Mesendoderm (in vitro differentiated cells): ENCODE data around the gene CPXCR1. TPM values are rescaled to one million over a fixed set of nuclear protein-coding genes. Genes with fewer than 3 reads are reported as not detected.
"Not testable (repeated sequence)": the region's sequence is repeated elsewhere in the genome, so short reads cannot be mapped to it uniquely, and the experiment has no call there.

Experiments
- DNase-seq: peaks from one replicate; pipeline ENCODE4 v3.0.0; 2013
- H2AK5ac ChIP-seq: 2 replicates; pipeline ENCODE4 v1.6.1; 2013; ENCODE audit warnings: low read length, inconsistent platforms
- H2BK120ac ChIP-seq: 2 replicates; pipeline ENCODE4 v1.6.1; 2013; ENCODE audit warnings: low read depth, mild to moderate bottlenecking, low read length, moderate library complexity, mixed read lengths
- H2BK15ac ChIP-seq: replicated peaks from 2 replicates; pipeline ENCODE4 v1.6.1; 2013; ENCODE audit warnings: low read depth, mild to moderate bottlenecking, moderate library complexity
- H2BK5ac ChIP-seq: 2 replicates; pipeline ENCODE4 v1.6.1; 2013; ENCODE audit warnings: low read length, inconsistent platforms
- H3K18ac ChIP-seq: 2 replicates; pipeline ENCODE4 v1.6.1; 2013; ENCODE audit warnings: mild to moderate bottlenecking, low read length, mixed read lengths
- H3K23ac ChIP-seq: one replicate; pipeline ENCODE4 v1.6.1; 2013; ENCODE audit warnings: low read length
- H3K27ac ChIP-seq: 2 replicates; pipeline ENCODE4 v1.5.1; 2013; ENCODE audit warnings: low read depth, mild to moderate bottlenecking, inconsistent platforms, low read length, moderate library complexity
- H3K27me3 ChIP-seq: 2 replicates; pipeline ENCODE4 v1.6.1; 2013; ENCODE audit warnings: low read length, control low read depth, mild to moderate bottlenecking, inconsistent platforms; ENCODE audit not compliant: insufficient read depth, poor library complexity
- H3K36me3 ChIP-seq: 2 replicates; pipeline ENCODE4 v1.6.1; 2013; ENCODE audit warnings: low read length, inconsistent platforms; ENCODE audit not compliant: control insufficient read depth, insufficient read depth
- H3K4ac ChIP-seq: one replicate; pipeline ENCODE4 v1.6.1; 2013; ENCODE audit warnings: low read depth, mild to moderate bottlenecking, low read length, moderate library complexity
- H3K4me1 ChIP-seq: 2 replicates; pipeline ENCODE4 v1.6.1; 2013; ENCODE audit warnings: low read depth, low read length, inconsistent platforms; ENCODE audit not compliant: control insufficient read depth
- H3K4me2 ChIP-seq: 2 replicates; pipeline ENCODE4 v1.6.1; 2013; ENCODE audit warnings: low read length
- H3K4me3 ChIP-seq: 2 replicates; pipeline ENCODE4 v1.5.1; 2013; ENCODE audit warnings: mild to moderate bottlenecking, low read length
- H3K56ac ChIP-seq: one replicate; pipeline ENCODE4 v1.6.1; 2013; ENCODE audit warnings: low read length
- H3K79me1 ChIP-seq: 2 replicates; pipeline ENCODE4 v1.6.1; 2013; ENCODE audit warnings: low read length, inconsistent platforms
- H3K79me2 ChIP-seq: 2 replicates; pipeline ENCODE4 v1.6.1; 2013; ENCODE audit warnings: mild to moderate bottlenecking, low read length; ENCODE audit not compliant: control insufficient read depth, insufficient read depth
- H3K9ac ChIP-seq: 2 replicates; pipeline ENCODE4 v1.6.1; 2013; ENCODE audit warnings: low read length, inconsistent platforms
- H4K5ac ChIP-seq: one replicate; pipeline ENCODE4 v1.6.1; 2013; ENCODE audit warnings: low read length
- H4K8ac ChIP-seq: one replicate; pipeline ENCODE4 v1.6.1; 2013; ENCODE audit warnings: low read depth, mild to moderate bottlenecking, control low read depth, low read length, moderate library complexity
- WGBS: extraction: QIAGEN DNeasy Blood & Tissue Kit; methylation state at CpG from one replicate; pipeline ENCODE4 v1.1.7; 2013; ENCODE audit warnings: low lambda C conversion rate, missing lambda C conversion rate; ENCODE audit not compliant: insufficient coverage; ENCODE audit errors: extremely low coverage; 5-methylcytosine and 5-hydroxymethylcytosine counted together
- polyA plus RNA-seq, 2 experiments: library from polyadenylated mRNA; stranded (reverse); fragments of 200-250 nt; gene quantifications; one replicate each; pipeline ENCODE4 v1.2.3, GENCODE V29; 2013

The CPXCR1 gene
- polyA plus RNA-seq (2013, experiment 1 of 2): not detected
- not detected for polyA plus RNA-seq (2013, experiment 2 of 2)

- no peak within 1 kb of the TSS for H2BK15ac ChIP-seq
- no peak within 1 kb of the TSS for H3K4me3 ChIP-seq
- no peak within 1 kb of the TSS for H3K4me2 ChIP-seq
- H3K79me1 ChIP-seq: no peaks in the 10 kb centered on the region
- no peak within 1 kb of the TSS for H2AK5ac ChIP-seq
- no peak within 1 kb of the TSS for H4K5ac ChIP-seq
- H3K79me2 ChIP-seq: no peaks in the 10 kb centered on the region
- no peak within 1 kb of the TSS for H2BK120ac ChIP-seq
- H3K4ac ChIP-seq: no peak within 1 kb of the TSS
- no peak within 1 kb of the TSS for H3K56ac ChIP-seq
- H3K9ac ChIP-seq: no peak within 1 kb of the TSS
- WGBS: no CpG with 5 or more reads among the region's 3 CpGs
- H2BK5ac ChIP-seq: no peak within 1 kb of the TSS
- H3K18ac ChIP-seq: no peak within 1 kb of the TSS
- H3K27ac ChIP-seq: no peak within 1 kb of the TSS
- H3K36me3 ChIP-seq: no peaks in the 10 kb centered on the region
- H4K8ac ChIP-seq: no peak within 1 kb of the TSS
- no peak within 1 kb of the TSS for H3K23ac ChIP-seq
- H3K27me3 ChIP-seq: no peaks in the 10 kb centered on the region
- no peaks in the 10 kb centered on the region for H3K4me1 ChIP-seq
- DNase-seq: no peak
These were observed at the start of gene CPXCR1 for GRCh38 chrX:88746925-88747324. Gene CPXCR1 (plus strand): TSS chrX:88747225. CDS start chrX:88753415, 6,190 bp downstream.

GRCh38 chrX:88735835-88736234 lies 11.2 kb upstream of the CPXCR1 start:
- no peak for DNase-seq
- Histone ChIP-seq H3K79me1 (no peaks in the 10 kb centered on the region), H2BK120ac (no peak overlapping the region), H3K27me3 (no peaks in the 10 kb centered on the region), H3K27ac (no peak overlapping the region), H3K56ac (no peak overlapping the region), H3K4me1 (no peaks in the 10 kb centered on the region), H4K5ac (no peak overlapping the region), H2AK5ac (no peak overlapping the region), H3K9ac (no peak overlapping the region), H3K4me3 (no peak overlapping the region), H2BK5ac (no peak overlapping the region), H3K79me2 (no peaks in the 10 kb centered on the region), H2BK15ac (no peak overlapping the region), H3K18ac (no peak overlapping the region), H3K4me2 (no peak overlapping the region), H3K4ac (no peak overlapping the region), H3K23ac (no peak overlapping the region), H4K8ac (no peak overlapping the region), H3K36me3 (no peaks in the 10 kb centered on the region)
- WGBS: no CpG with 5 or more reads among the region's 4 CpGs

- H4K8ac ChIP-seq, H3K9ac ChIP-seq, H3K27me3 ChIP-seq, H2BK5ac ChIP-seq, H3K27ac ChIP-seq, H3K4me3 ChIP-seq, H3K4me1 ChIP-seq, H3K79me2 ChIP-seq, H4K5ac ChIP-seq, H2BK15ac ChIP-seq, H2AK5ac ChIP-seq, H2BK120ac ChIP-seq, H3K79me1 ChIP-seq, H3K36me3 ChIP-seq, H3K18ac ChIP-seq, H3K23ac ChIP-seq, DNase-seq, H3K56ac ChIP-seq, H3K4me2 ChIP-seq, H3K4ac ChIP-seq: not testable (repeated sequence)
- no CpG with 5 or more reads among the region's 11 CpGs for WGBS
These were observed 810 bp upstream of the CPXCR1 start for GRCh38 chrX:88746215-88746614.

- not testable (repeated sequence) for H3K4me3 ChIP-seq, H3K27me3 ChIP-seq, DNase-seq, H3K27ac ChIP-seq, H3K23ac ChIP-seq, H2BK120ac ChIP-seq, H2BK15ac ChIP-seq, H3K18ac ChIP-seq, H3K56ac ChIP-seq, H4K8ac ChIP-seq, H3K4me2 ChIP-seq, H3K4me1 ChIP-seq, H3K9ac ChIP-seq, H3K4ac ChIP-seq, H3K79me1 ChIP-seq, H2BK5ac ChIP-seq, H3K79me2 ChIP-seq, H2AK5ac ChIP-seq, H3K36me3 ChIP-seq, H4K5ac ChIP-seq
- WGBS: 100% methylated on average over 1 of the region's 5 CpGs
These were observed 5.3 kb downstream of the CPXCR1 start for GRCh38 chrX:88752339-88752738.

- no peak overlapping the region for H4K5ac ChIP-seq
- H3K23ac ChIP-seq: no peak overlapping the region
- H3K4me1 ChIP-seq: no peaks in the 10 kb centered on the region
- H3K56ac ChIP-seq: no peak overlapping the region
- H3K4ac ChIP-seq: no peak overlapping the region
- no CpG with 5 or more reads among the region's 4 CpGs for WGBS
- no peaks in the 10 kb centered on the region for H3K36me3 ChIP-seq
- no peak overlapping the region for H2AK5ac ChIP-seq
- H3K79me2 ChIP-seq: no peaks in the 10 kb centered on the region
- no peak overlapping the region for H2BK120ac ChIP-seq
- no peak overlapping the region for H3K4me3 ChIP-seq
- DNase-seq: no peak
- no peak overlapping the region for H3K4me2 ChIP-seq
- no peak overlapping the region for H3K18ac ChIP-seq
- H3K9ac ChIP-seq: no peak overlapping the region
- no peak overlapping the region for H3K27ac ChIP-seq
- no peak overlapping the region for H2BK15ac ChIP-seq
- no peak overlapping the region for H4K8ac ChIP-seq
- H2BK5ac ChIP-seq: no peak overlapping the region
- no peaks in the 10 kb centered on the region for H3K27me3 ChIP-seq
- no peaks in the 10 kb centered on the region for H3K79me1 ChIP-seq
These were observed 42.8 kb downstream of the CPXCR1 start for GRCh38 chrX:88789825-88790224.
